Muscle of leg (tissue), 11 donors: Measurements from ENCODE around the gene HES5. TPM values are rescaled to one million over a fixed set of nuclear protein-coding genes. Genes with fewer than 3 reads are reported as not detected.

Experiments used
- DNase-seq: peaks from one replicate; pipeline ENCODE4 v3.0.0; 2013
- H3K27ac ChIP-seq: one replicate; pipeline ENCODE4 v1.5.1; 2013; ENCODE audit warnings: mild to moderate bottlenecking, low read length, control low read depth
- H3K27me3 ChIP-seq: one replicate; pipeline ENCODE4 v1.6.1; 2013; ENCODE audit warnings: low read length; ENCODE audit not compliant: control insufficient read depth, insufficient read depth
- H3K36me3 ChIP-seq: one replicate; pipeline ENCODE4 v1.6.1; 2013; ENCODE audit warnings: low read length; ENCODE audit not compliant: control insufficient read depth, insufficient read depth
- H3K4me1 ChIP-seq: one replicate; pipeline ENCODE4 v1.6.1; 2013; ENCODE audit warnings: low read length; ENCODE audit not compliant: control insufficient read depth, insufficient read depth
- H3K4me3 ChIP-seq: one replicate; pipeline ENCODE4 v1.5.1; 2013; ENCODE audit warnings: low read length, control low read depth
- H3K9me3 ChIP-seq: replicated peaks from 2 replicates; pipeline ENCODE4 v1.6.1; 2013; ENCODE audit warnings: low read depth, low read length; ENCODE audit not compliant: control insufficient read depth
- WGBS: methylation state at CpG from one replicate; pipeline ENCODE4 v1.1.5; 2013; ENCODE audit warnings: missing lambda C conversion rate; ENCODE audit not compliant: insufficient coverage; 5-methylcytosine and 5-hydroxymethylcytosine counted together
- polyA plus RNA-seq, 8 donors: library from polyadenylated mRNA; unstranded; fragments of 120-200 nt; gene quantifications; one replicate each; pipeline versions ENCODE4 v1.2.1 to v1.2.3, GENCODE V29; 2013; ENCODE audit warnings: inconsistent platforms in 1 of 8, low replicate concordance in 1 of 8; ENCODE audit not compliant: insufficient read length in 8 of 8, insufficient read depth in 1 of 8
- total RNA-seq: library from RNA; stranded (reverse); fragments of 120-200 nt; gene quantifications from one replicate; pipeline ENCODE4 v1.2.4, GENCODE V29; 2013

HES5 gene
- total and polyA plus RNA-seq, 9 donors, result 0.29 to 1.1 (median 0.43) TPM; not detected in 1

DNA sequence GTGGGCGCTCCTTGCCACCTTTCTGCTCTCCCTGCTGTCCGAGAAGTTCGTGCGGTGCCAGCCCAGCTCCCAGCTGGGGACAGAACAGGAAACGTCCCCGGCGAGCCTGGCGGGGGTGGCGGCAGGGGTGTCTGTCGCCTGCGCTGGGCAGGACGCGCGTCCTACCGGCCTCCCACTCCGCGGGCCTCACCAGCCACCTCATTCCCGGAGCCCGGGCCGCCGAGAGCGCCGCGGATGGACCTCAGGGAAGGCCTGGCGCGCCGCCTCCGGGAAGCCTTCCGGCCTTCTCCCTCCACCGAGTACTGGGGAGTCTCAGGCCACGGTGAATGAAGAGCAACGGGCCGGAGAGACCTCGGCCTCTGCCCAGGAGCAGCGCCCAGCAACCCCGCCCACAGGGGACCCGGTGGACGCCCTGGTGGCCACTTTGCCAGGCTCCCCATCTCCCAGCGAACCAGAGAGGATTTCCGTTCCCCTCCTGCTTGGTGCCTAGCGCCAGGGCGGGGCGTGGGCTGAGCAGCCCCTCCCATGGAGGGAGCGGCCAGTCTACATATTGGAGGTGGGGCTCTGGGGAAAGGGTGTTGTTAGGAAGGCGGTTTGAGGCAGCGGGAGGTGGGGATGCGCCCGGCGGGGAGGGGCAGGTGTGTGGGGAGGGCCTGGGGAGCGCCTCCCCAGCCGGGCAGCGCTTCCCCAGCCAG is 16.6 kb upstream of the HES5 start:
- peak overlapping the region; percentile 24 for H3K4me3 ChIP-seq
- H3K27ac ChIP-seq, result peak overlapping the region; percentile 85
- under 1% methylated on average over 49 of the region's 52 CpGs for WGBS
- H3K27me3 ChIP-seq, result peaks cover 15% of the 10 kb centered on the region
- DNase-seq, result peak; percentile 89
- H3K4me1 ChIP-seq, result peaks cover 69% of the 10 kb centered on the region
- no peaks in the 10 kb centered on the region for H3K9me3 ChIP-seq
- H3K36me3 ChIP-seq, result no peaks in the 10 kb centered on the region

- Histone ChIP-seq H3K4me1 (peaks cover 72% of the 10 kb centered on the region), H3K27me3 (peaks cover 18% of the 10 kb centered on the region), H3K4me3 (no peak overlapping the region), H3K27ac (peak overlapping the region; percentile 37), H3K36me3 (no peaks in the 10 kb centered on the region), H3K9me3 (no peaks in the 10 kb centered on the region)
- 3% methylated on average over 29 of the region's 43 CpGs for WGBS
- peak; percentile 85 for DNase-seq
Observed at GRCh38 chr1:2545754-2546514, 15.9 kb upstream of the HES5 start.

DNA sequence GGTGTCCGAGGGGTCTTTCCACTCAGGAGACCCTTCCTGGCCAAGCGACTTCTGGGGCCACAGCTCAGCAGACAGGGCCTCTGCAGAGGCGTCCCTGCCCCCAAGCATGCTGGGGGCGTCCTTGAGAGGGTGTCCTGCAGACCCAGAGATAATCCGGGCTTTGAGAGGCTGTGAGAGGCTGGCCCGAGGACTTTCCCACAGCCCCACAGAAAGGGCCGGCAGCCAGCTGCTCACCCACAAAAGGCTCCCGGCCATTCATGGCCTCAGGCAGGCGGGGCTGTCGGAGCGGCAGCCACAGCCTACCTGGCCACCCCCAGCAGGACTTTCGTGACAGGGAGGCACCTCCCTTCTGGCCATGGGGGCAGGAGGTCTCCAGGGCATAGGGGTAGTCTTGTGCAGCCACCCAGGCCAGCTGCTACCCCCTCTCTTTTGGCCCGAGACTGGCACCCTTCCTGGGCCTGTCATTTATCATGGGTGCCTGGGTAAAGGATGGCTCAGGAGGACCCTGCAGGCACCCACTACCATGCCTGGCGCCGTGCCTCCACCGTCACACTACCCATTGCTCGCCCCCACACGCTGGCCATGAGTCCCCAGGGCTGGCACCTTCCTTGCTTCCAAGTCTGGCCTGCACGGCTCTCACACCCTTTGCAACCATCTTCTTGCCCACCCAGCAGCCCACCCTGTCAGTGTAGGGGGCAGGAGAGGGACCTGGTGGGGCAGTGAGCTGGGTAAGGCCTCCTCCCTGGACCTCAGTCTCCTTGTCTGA is 15.0 kb upstream of the HES5 start:
- Histone ChIP-seq H3K4me3 (no peak overlapping the region), H3K9me3 (no peaks in the 10 kb centered on the region), H3K4me1 (peaks cover 75% of the 10 kb centered on the region), H3K27ac (peak overlapping the region; percentile 51), H3K36me3 (no peaks in the 10 kb centered on the region), H3K27me3 (peaks cover 22% of the 10 kb centered on the region)
- no peak for DNase-seq
- 52% methylated on average over 15 of the region's 19 CpGs for WGBS

DNA sequence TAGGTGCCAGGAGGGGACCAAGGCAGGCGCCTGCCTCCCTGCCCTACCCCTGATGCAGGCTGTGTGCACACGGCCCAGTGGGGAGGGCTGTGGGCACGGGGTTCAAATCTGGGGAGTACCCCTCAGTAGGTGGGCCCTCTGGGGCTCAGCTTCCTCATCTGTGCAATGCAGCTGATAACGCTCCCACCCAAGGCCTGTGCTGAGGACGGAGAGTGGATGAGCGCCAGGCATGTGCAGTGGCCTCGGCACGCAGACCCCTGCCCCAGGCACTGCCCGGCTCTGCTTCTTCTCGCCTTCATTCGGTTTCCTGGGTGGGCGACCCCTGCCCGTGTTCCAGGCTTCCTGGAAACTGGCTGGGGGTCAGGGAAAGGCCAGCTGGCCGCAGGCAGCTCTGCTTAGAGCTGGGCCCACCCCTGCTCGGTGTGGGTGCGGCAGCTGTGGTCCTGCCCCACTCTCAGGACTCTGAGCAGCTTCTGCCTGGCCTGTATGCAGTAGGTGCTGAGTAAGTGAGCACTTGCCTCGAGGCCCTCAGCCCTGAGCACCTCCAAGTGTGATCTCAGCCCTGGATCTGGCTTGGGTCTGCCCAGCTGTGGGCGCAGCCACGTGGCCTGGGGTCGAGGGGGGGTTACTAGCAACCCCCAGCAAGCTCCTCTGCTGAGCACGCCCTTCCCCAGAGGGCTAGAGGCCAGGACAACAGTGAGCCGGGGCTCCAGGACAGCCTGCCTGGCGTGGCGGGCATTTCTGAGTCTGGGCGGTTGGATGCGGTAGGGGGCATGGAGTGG is 14.2 kb upstream of the HES5 start:
- no peaks in the 10 kb centered on the region for H3K36me3 ChIP-seq
- H3K27me3 ChIP-seq, result peaks cover 23% of the 10 kb centered on the region
- peak overlapping the region; percentile 51 for H3K27ac ChIP-seq
- H3K4me1 ChIP-seq, result peaks cover 75% of the 10 kb centered on the region
- no peaks in the 10 kb centered on the region for H3K9me3 ChIP-seq
- 35% methylated on average over 24 of the region's 26 CpGs for WGBS
- DNase-seq, result peak; percentile 64
- H3K4me3 ChIP-seq, result no peak overlapping the region

DNA sequence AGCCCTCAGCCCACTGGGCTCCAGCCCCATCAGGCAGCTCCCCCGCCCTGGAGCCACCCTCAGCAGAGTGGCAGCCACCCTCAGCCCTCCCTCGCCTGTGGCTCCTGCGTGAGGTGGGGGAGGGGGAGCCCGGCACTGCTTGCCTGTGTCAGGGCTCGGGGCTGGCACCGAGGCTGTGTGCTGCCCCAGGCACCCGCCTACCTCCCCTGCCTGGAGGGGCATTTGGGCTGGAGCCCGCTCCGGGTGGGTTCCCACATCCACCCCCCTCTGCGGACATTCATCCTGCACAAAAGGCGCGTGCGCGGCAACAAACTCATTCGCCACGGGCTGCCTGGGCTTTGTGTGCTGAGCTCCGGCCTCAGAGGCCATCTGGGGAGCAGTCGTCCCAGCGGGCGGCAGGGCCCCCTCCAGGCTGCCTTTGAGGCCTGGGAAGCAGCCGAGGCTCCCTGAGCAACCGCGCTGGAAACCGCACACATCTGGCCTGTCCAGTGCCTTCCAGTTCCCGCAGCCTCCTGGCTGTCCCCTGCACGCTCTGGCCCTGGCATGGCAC is 13.6 kb upstream of the HES5 start:
- Histone ChIP-seq H3K4me1 (peaks cover 68% of the 10 kb centered on the region), H3K9me3 (no peaks in the 10 kb centered on the region), H3K4me3 (no peak overlapping the region), H3K27me3 (peaks cover 26% of the 10 kb centered on the region), H3K36me3 (no peaks in the 10 kb centered on the region), H3K27ac (peak overlapping the region; percentile 7)
- DNase-seq, result no peak
- WGBS, result 19% methylated on average over 23 of the region's 26 CpGs

DNA sequence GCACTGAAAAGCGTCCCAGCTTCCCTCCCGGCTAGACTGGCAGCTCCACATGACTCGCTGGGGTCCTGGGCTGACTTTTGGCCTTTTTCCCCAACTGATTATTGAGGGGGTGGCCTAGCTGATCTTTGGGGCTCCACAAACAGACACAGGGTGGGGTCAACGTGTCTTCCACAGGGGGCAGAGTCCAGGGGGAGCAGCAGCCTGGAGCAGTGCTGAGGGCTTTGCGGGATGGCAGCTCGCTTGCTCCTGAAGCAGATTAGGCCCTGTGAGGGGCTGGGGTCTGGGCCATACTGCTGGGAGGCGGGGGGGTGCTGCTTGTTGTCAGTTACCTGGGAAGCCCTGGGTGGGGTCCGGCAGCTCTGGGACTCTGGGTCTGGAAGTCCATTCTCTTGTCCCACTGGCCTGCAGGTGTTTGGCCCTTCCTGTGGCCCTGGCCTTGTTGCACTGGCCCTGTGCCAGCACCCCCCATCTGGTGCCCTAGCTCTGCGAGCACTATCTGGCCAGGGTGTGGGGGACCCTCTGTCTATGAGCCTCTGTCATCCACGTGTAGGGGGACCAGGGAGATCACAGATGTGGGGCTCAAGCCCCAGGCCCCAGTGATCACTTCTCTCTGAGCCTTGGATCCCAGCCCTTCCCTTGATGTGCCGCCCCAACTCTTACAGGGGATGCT is 12.3 kb upstream of the HES5 start:
- peaks cover 62% of the 10 kb centered on the region for H3K4me1 ChIP-seq
- H3K36me3 ChIP-seq, result no peaks in the 10 kb centered on the region
- WGBS, result 60% methylated on average over 8 of the region's 11 CpGs
- H3K27me3 ChIP-seq, result peaks cover 26% of the 10 kb centered on the region
- DNase-seq, result no peak
- no peak overlapping the region for H3K4me3 ChIP-seq
- H3K9me3 ChIP-seq, result no peaks in the 10 kb centered on the region
- no peak overlapping the region for H3K27ac ChIP-seq

DNA sequence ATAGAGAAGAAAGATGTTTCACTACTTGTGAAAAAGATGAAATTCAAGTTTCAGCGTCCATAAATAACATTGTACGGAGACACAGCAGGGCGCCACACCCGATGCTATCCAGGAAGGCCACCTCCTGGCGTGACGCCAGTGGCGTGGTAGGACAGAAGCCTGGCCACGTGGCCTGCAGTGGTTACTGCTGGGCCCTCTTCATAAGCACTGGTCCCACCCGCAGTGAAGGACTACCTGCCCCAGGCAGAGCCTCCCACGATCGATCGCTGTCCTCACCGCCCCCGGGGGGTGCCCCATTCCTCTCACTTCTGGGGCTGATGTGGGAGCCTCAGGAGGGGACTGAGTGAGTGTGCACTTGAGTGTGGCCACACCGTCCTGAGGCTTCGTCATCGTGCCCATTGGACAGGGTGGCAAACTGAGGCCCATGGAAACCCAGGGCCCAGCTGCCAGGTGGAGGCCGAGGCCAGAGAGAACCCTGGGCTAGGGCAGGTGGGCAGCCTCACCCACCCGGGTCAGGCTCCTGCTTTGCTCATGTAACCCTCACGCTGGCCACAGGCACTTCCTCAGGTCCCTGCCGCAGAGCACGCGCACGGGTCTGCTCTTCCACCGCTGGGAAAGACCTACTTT is 11.7 kb upstream of the HES5 start:
- no peaks in the 10 kb centered on the region for H3K9me3 ChIP-seq
- WGBS, result 78% methylated on average over 24 of the region's 25 CpGs
- no peak overlapping the region for H3K4me3 ChIP-seq
- H3K27me3 ChIP-seq, result peaks cover 20% of the 10 kb centered on the region
- DNase-seq, result no peak
- no peak overlapping the region for H3K27ac ChIP-seq
- peaks cover 58% of the 10 kb centered on the region for H3K4me1 ChIP-seq
- H3K36me3 ChIP-seq, result no peaks in the 10 kb centered on the region

DNA sequence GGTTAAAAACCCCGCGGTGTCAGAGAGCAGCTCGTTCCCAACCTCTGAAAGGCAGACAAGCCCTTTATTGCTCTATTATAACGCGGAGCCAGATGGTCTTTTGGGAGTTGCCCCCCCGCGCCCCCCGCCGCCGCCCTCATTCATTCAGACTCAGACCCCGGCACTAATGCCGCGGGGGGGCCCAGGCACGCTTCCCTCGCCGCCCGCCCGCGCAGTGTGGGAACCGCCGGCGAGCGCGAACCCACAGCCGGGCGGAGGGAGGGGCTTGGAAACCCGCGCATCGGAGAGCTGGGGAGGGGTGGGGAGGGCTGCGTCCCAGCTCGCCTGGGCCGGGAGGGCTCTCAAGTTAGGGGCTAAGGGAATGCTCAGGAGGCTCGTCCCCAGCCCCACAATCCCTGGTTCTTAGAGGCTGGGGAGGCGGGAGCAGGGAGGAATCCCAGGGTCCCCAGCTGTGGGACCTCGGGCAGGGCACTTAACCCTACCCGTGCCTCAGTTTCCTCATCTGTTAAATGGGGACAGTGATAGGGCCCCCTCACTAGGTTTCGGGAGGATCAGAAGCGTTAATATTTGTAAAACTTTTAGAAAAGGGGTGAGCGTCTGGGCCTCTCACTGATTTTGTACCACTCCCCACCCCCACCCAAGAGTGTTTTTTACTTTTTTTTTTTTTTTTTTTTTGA is 10.9 kb upstream of the HES5 start:
- no peak for DNase-seq

More for the DNA sequence above, 10.9 kb upstream of the HES5 start:
- Histone ChIP-seq H3K27ac (no peak overlapping the region), H3K27me3 (peaks cover 21% of the 10 kb centered on the region), H3K4me1 (peaks cover 54% of the 10 kb centered on the region), H3K36me3 (no peaks in the 10 kb centered on the region), H3K4me3 (no peak overlapping the region), H3K9me3 (no peaks in the 10 kb centered on the region)
- WGBS, result 0% methylated on average over 20 of the region's 39 CpGs
